Activated CD8-positive, alpha-beta memory T cell treated with anti-CD3 and anti-CD28 coated beads, Interleukin-2, amount 50 U/mL, for 1 hour (primary cell): ENCODE results near the gene MATN4.
"Not testable (repeated sequence)": the region's sequence is repeated elsewhere in the genome, so short reads cannot be mapped to it uniquely, and the experiment has no call there.

Experiments used
- DNase-seq: peaks from one replicate; pipeline ENCODE4 v3.0.0-alpha.2; 2020; ENCODE audit errors: extremely low read depth

Gene MATN4, protein sequence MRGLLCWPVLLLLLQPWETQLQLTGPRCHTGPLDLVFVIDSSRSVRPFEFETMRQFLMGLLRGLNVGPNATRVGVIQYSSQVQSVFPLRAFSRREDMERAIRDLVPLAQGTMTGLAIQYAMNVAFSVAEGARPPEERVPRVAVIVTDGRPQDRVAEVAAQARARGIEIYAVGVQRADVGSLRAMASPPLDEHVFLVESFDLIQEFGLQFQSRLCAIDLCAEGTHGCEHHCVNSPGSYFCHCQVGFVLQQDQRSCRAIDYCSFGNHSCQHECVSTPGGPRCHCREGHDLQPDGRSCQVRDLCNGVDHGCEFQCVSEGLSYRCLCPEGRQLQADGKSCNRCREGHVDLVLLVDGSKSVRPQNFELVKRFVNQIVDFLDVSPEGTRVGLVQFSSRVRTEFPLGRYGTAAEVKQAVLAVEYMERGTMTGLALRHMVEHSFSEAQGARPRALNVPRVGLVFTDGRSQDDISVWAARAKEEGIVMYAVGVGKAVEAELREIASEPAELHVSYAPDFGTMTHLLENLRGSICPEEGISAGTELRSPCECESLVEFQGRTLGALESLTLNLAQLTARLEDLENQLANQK

GRCh38 chr20:45308117-45308778 is at the start of gene MATN4:
Gene MATN4, minus strand, starts transcription at chr20:45308299. Its CDS starts 2,717 bp downstream, at chr20:45305582.
- DNase-seq, result no peak

DNA sequence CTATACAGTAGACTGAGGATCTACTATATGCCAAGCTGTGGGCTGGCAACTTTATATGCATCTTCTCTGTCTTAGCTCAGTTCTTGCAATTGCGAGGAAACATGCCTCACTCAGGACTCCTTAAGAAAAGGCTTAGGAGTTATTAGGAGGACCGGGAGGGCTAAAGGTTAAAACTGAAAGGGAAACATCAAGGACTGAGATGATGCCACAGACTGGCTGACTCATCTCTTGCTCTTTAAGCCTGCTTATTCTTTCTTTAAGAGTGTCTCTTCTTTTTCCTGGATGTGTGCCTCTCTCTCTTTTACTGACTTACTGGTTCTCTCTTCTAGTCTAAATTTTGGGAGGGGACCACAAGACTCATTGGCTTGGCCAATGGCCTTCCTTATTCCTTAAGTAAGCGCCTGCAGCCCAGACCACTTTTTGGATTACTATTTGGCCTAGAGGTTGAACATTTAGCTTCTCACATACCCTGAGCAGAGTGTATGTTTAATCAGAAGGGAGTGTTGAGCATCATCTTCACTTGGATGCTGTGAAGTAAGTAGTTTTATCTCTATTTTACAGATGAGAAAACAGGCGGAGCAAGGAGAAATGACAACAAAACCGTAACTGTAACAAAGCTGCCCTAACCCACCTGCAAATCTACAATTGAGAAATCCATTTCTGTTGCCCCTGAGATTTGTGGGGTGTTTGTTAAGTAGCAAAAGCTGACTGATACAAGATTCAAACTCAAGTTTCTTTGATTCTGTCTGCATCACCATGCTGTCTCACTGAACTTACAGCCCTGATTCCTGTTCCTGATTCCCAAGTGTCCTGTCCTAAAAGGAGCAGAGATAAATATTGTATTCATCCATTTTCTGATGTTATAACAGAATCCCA is 47.3 kb upstream of the MATN4 start:
- no peak for DNase-seq

DNA sequence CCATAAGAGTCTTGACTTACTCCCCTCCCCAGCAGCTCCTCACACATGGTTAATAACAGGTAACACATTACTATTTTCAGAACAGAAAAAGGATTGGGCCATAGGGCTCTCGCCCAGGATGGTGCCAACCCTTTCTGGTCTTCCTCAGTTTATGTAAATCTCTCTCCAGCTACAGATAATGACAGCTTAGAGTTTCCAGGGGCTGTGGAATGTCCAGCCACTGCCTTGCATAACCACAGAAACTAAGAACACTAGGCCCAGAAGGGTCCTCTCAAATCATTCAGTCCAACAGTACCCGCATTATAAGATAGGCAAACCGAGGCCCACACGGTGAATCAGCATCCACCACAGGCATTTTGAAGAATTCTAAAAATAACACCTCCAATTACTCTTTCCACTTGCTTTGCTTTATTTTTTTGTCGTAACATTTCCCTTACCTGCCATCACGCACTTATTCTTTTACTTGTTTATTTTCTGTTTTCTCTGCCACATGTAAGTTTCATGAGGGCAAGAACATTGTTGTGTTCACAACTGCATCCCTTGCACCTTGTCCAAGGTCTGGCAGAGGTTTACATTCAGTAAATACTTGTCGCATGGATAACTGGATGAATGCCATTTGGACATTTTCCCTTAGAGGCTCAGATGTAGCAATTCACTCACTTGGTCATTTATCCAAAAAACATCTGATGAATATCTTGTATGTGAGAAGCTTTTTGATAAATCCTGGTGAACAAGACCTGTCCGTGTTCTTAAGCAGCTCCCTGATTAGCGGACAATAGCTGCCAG is 46.5 kb upstream of the MATN4 start:
- DNase-seq, result no peak

DNA sequence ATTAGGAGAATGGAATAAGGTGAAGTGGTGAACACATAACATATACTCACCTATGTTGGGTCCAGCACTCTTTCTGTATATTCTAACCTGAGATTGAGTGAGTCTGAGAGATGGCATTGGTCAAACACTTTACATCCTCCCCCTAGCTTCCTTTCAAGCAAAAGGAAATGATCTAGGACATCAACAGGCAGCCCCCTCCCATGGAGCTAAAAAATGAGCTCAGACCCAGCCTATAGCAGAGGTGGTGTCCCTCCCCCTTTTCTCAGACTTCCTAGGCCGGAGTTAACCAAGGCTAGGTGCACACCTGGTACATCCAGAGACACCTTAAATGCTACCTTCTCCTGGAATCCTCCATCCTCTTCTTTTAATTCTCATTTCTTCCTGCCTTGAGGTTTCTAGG is 45.6 kb upstream of the MATN4 start:
- DNase-seq, result no peak

- no peak for DNase-seq
Observed at GRCh38 chr20:45352729-45353128, 44.6 kb upstream of the MATN4 start.

DNA sequence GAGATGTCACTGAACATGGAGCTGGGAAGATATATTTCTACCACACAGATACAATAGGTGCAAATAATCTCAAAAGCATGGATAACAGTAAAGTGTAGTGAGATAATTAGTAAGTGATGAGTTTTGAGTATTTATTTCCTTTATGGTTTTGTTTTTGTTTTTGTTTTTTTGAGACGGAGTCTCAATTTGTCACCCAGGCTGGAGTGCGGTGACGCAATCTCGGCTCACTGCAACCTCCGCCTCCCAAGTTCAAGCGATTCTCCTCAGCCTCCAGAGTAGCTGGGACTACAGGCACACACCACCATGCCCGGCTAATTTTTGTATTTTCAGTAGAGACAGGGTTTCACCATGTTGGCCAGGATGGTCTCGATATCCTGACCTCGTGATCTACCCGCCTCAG is 42.7 kb upstream of the MATN4 start:
- not testable (repeated sequence) for DNase-seq

DNA sequence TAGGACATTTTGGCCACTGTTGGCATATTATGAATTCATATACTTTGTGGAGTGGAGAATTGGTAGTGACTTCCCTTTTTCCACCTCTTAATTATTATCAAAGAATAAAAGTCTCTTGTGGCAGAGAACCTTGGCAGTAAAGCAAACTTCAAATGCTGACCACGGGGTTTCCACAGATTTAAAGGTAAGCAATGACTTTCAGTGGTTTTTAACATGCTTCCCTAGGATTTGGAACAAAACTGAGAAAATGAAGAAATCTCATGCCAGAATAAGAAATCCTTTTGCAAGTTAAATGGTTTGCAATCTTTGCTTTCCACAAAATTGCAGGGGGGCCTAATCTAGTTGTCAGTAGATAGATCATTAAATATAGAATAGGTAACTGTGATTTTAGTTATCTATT is 42.1 kb upstream of the MATN4 start:
- DNase-seq, result no peak

DNA sequence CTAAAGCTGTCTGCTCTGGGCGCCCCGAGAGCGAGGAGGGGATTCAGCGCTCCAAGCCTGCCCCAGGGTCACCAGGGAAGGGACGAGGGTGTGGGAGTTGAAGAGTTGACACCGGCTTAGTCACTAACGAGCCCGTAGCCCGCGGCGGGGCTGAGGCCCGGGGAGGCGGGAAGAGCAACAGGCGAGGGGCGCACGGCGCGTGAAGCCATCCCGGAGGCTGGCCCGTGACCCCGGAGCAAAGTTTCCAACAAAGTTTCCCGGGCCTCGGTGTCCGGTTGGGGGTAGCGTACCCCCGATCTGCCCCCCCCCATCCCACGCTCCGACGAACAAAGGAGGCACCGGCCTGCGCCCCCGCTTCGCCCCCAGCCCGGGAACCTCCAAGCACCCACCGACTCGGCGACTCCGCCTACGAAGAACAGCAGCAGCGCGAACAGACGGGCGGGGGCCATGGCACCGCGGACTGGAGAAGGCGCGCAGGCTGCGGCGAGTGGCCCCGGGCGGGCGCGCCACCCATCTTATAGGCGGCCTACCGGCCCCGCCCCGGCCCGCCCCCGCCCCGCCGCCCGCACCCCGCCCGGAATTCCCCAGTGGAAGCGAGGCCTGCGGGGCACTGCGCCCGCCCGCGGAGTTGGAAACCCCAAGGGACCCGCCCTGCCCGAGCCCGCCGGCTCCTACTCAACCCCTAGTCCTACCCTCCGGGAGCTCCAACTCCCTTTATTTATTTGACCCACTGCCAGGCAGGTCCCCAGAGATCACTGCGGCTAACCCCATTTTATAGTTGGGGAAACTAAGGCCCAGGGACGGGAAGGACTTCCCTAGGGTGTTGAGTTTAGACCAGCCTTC is 40.1 kb upstream of the MATN4 start, which contains the start of gene SDC4:
TSS of gene SDC4 (minus strand) at position 489 of the 843 bp plus-strand sequence. CDS start at position 449, 40 bp downstream.
- DNase-seq, result no peak

DNA sequence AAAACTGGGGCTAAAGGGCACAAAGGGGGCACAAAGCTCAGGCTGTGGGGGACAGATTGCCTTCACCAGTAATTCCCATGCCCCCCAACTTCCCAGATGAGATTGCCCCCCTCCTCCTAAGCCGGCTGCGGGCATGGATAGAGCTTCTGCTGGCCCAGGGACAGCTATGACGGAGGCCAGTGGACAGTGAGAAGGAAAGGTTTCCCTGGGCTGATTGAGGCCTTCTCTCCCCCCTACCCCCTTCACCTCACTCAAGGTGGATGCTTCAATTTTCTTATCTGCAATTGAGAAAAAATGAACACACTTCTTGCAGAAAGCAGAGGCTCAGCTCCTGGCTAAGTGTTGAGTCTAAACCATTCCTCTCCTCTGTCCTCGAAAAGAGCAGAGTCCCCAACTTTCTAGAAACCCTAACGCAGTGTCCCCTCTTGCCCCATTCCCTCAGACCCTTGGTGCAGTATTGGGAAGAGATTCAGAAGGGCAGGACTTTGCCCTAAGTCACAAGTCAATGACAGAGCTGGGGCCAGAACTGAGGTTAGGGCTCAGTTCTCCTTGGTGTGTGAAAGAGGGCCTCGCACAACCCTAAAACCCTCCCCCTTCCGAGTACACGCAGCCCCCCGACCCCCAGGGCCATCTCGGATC is 39.3 kb upstream of the MATN4 start:
- DNase-seq, result no peak

DNA sequence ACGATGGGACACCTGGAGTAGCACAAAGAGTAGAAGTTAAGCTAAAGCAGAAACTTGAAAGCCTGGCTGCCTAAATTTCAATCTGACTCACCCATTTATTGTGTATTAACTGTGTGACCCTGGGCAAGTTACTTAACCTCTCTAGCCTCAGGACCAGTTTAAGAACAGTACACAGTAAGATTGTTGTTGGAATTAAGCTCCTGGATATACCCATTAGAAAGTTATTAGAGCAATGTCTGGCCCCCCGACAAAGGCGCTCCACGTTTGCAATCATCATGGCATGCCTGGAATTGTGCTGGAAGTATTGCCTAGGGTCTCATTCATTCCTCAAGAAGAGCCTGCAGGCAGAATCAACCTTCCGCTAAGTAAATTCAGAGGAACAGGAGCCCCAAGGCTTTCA is 38.8 kb upstream of the MATN4 start:
- no peak for DNase-seq

GRCh38 chr20:45346291-45346718 is 38.2 kb upstream of the MATN4 start:
- DNase-seq, result no peak

GRCh38 chr20:45345104-45345936 is 37.2 kb upstream of the MATN4 start:
- DNase-seq, result no peak

DNA sequence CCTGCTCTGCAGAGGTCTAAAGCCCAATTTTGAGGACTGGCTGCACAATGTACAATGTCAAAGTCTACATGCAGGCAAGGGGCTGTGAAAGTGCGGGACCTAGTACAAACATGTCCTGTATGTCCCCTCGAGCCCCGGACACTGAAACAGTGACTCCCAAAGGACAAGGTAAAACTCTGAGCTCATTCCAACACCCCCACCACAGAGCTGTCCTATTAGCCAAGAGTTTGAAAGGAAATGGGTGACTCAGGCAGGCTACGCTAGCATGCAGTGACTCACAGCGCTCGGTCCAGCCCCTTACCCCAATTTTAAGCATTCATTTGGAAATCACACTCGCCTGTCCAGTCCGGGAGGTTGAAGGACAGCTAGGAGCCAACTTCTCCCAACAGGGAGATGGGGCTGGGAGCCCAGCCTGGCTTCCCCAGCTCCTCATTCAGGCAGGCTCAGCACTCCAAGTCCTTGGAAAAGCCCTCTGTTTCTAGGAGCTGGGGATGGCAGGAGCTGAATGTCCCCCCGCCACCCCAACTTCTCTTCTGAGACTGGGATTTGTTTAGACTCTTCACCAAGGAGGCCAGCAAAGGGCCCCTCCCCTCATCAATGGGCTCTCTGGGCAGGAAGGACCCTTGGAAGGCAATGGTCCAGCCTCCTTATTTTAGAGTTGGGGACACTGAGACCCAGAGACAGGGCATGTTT is 36.2 kb upstream of the MATN4 start:
- no peak for DNase-seq

DNA sequence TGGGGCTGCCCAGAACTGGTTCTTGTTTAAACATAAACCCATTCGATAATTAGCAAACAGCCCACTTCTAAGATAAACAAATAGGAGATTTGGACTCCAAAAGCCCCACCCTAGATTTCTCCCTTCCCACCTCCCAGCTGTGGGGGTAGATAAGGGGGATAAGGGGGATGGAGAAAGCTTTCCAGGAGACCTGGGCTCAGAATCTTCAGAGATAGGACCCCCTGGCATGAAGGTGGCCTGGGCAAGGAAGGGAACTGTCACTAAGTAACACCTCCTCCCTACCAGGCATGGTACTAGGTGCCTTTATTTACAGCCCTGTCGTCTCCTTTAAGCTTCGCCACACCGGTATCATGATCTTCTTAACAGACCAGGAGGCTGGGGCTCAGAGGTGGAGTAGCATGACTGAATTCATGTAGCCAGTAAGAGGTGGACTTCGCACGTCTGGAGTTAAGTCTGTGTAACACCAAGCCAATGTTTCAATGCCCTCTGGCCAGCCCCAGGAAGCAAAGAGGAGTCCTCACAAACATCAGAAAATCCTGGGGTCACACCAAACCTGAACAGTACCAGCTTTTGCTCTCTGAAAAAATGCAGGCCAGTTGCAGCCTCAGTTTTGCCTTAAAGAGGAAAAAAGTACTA is 35.6 kb upstream of the MATN4 start:
- no peak for DNase-seq

DNA sequence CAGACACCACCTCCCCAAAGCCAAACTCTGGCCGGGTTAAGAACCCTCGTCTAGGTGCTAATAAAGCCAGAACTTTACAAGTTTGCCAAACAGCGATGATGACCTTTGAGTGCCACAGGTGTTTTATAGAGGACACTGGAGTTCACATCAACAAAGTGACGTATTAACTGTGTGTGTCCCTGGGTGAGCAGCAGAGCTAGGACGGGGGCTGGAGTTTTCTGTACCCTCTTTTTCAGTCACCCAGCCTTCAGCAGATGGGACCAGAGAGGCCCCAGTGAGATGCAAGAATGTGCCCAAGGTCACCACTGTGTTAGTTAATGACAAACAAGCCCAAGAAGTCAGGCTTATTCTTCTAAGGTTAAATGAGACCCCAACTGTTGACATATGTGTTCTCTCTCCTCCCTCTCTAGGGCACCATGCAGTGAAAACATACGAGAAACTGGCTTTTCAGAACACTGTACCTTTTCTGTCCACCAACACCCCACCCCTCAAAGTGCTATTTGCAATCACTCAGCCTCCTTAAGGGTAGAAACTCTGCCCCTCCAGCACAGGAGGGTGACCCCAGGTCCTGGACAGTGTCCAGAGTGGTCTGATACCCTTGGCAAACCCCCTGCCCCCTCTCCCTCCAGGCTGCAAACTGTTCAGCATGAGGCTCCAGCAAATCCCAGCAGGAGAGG is 34.9 kb upstream of the MATN4 start:
- DNase-seq, result no peak

DNA sequence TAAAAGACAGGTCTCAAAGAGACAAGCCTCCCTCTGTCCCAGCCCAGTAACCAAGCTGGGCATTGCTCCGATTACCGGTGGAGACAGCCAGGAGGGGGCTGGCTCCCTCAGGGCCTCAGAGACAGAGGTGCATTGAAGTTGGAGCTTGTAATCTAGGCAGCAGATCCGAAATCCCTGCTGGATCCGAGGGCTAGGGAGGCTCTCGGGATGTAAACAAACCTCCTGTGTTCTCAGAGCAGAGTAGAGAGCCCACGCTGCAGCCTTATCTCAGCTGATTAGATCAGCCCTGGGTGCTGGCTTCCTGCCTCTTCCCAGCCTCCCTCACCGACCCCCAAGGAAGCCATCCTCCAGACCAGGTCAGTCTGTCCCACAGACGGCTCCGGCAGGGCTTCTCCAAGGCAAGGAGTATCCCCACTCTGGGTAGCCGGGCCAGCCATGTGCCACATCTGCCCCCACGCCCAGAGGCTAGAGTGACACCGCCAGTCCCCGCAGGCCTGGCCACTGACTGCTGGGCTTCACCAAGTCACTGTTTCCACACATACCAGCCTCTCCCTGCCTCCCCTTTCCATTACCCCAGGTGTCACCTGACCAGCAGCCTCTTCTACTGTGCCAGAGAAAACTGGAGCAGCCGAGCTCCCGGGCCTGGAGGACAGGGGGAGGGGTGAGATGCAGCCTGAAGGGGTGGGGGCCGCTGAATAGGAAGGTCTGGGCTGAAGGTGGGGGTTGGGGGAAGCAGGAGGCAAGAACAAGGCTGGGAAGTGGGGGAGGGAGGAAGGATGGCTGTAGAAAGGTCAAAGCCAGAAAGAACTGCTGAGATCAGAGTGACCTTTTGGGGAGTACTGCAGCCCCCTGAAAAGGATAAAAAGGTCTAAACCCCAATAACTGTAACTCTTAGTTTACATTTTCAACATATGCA is 34.1 kb upstream of the MATN4 start:
- no peak for DNase-seq
